Measurements from ENCODE around the gene SLC22A3. TPM values are rescaled to one million over a fixed set of nuclear protein-coding genes. Genes with fewer than 3 reads are reported as not detected.
A peak's percentile ranks its signal among the peaks of the same experiment; 100 is the strongest.

Gene SLC22A3
- total and polyA plus RNA-seq, 2 of the 13 experiments (the other 11 are each of a cell fraction or from before 2014, with no cell fraction given): 12.0 to 31.5 TPM

- TF ChIP-seq KDM5A (IDR thresholded peaks at IDR 0.05; ENCODE audit: borderline replicate concordance, low read length) (no peak), ZNF549 (CRISPR knock-in tag; IDR thresholded peaks at IDR 0.05) (no peak), NAIF1 (CRISPR knock-in tag; IDR thresholded peaks at IDR 0.05; ENCODE audit: borderline replicate concordance) (no peak), ZFP36L1 (CRISPR knock-in tag; IDR thresholded peaks at IDR 0.05) (no peak), ARHGAP35 (CRISPR knock-in tag; IDR thresholded peaks at IDR 0.05; ENCODE audit: borderline replicate concordance) (no peak), GABPA (IDR thresholded peaks at IDR 0.05; ENCODE audit: low read depth, low read length) (no peak), GABPA (CRISPR knock-in tag; IDR thresholded peaks at IDR 0.05; ENCODE audit: low read depth) (no peak), THAP11 (CRISPR knock-in tag; IDR thresholded peaks at IDR 0.05) (no peak), DRAP1 (CRISPR knock-in tag; IDR thresholded peaks at IDR 0.05) (no peak), ZNF766 (CRISPR knock-in tag; IDR thresholded peaks at IDR 0.05; ENCODE audit: borderline replicate concordance) (no peak), CENPT (CRISPR knock-in tag; IDR thresholded peaks at IDR 0.05; ENCODE audit: low read depth) (peak; percentile 44; the same call in 1 of the 2 replicates), ZNF768 (CRISPR knock-in tag; IDR thresholded peaks at IDR 0.05) (peak; percentile 26; the same call in 1 of the 2 replicates), SMARCC2 (IDR thresholded peaks at IDR 0.05) (no peak), ZNF337 (CRISPR knock-in tag; IDR thresholded peaks at IDR 0.05; ENCODE audit: borderline replicate concordance, low read depth) (no peak), ZNF777 (CRISPR knock-in tag; IDR thresholded peaks at IDR 0.05) (no peak), ZBTB39 (CRISPR knock-in tag; IDR thresholded peaks at IDR 0.05) (0 out of 2 replicates have a peak, but pooled peaks have one; percentile 38), PCBP1 (IDR thresholded peaks at IDR 0.05; ENCODE audit: borderline replicate concordance, low read depth, low read length) (0 out of 2 replicates have a peak, but pooled peaks have one; percentile 50), ZNF543 (CRISPR knock-in tag; IDR thresholded peaks at IDR 0.05) (no peak), NFRKB (IDR thresholded peaks at IDR 0.05) (no peak), FOXC1 (CRISPR knock-in tag; IDR thresholded peaks at IDR 0.05; ENCODE audit: borderline replicate concordance) (no peak), ZNF850 (CRISPR knock-in tag; conservative IDR thresholded peaks at IDR 0.05) (no peak), HINFP (CRISPR knock-in tag; IDR thresholded peaks at IDR 0.05; ENCODE audit: low read depth) (no peak), TGIF2 (CRISPR knock-in tag; IDR thresholded peaks at IDR 0.05) (no peak), GMEB1 (CRISPR knock-in tag; IDR thresholded peaks at IDR 0.05; ENCODE audit: borderline replicate concordance) (peak; percentile 27; the same call in 1 of the 2 replicates), GTF3A (CRISPR knock-in tag; conservative IDR thresholded peaks at IDR 0.05) (no peak)
Measured at GRCh38 chr6:160347259-160348222, 637 bp upstream of the SLC22A3 start (continued).

All from HepG2 (cell line).